Panc1 (cell line): ENCODE data around the gene NAGLU.

Experiments
- CTCF ChIP-seq: fragments of 450-650 bp; IDR thresholded peaks from 2 replicates; pipeline ENCODE4 v1.5.1; 2017; ENCODE audit warnings: mild to moderate bottlenecking
- POLR2AphosphoS5 ChIP-seq: IDR thresholded peaks from 2 replicates; pipeline ENCODE4 v1.6.1; 2012; ENCODE audit warnings: mild to moderate bottlenecking, low read depth, low read length, moderate library complexity
- REST ChIP-seq, 2 experiments: IDR thresholded peaks; 2 replicates each; pipeline ENCODE4 v1.6.1; 2011 to 2012; ENCODE audit warnings: low read depth in 2 of 2, control low read depth in 1 of 2, low read length in 1 of 2, mild to moderate bottlenecking in 1 of 2, moderate library complexity in 1 of 2; ENCODE audit not compliant: insufficient read depth in 1 of 2
- TCF7L2 ChIP-seq: IDR thresholded peaks from 2 replicates; pipeline ENCODE4 v1.6.1; 2011; ENCODE audit warnings: mild to moderate bottlenecking, low read depth, low read length, inconsistent platforms

GRCh38 chr17:42541041-42541833 lies 5.2 kb downstream of the NAGLU start:
- TF ChIP-seq CTCF (no peak), POLR2AphosphoS5 (no peak), REST (IDR thresholded peaks at IDR 0.05; ENCODE audit: insufficient read depth in 1 of 2, low read depth in 2 of 2, low read length in 1 of 2) (no peak), TCF7L2 (no peak)
